Stimulated activated CD8-positive, alpha-beta memory T cell treated with anti-CD3 and anti-CD28 coated beads, Interleukin-4, amount 100 ng/mL, for 1 hour (primary cell): ENCODE measurements around the gene MCHR1.
A peak's percentile ranks its signal among the peaks of the same experiment; 100 is the strongest.

Experiments used
- DNase-seq, 2 donors: peaks; one replicate each; pipeline ENCODE4 v3.0.0-alpha.2; 2020; ENCODE audit warnings: low read depth in 2 of 2, low spot score in 1 of 2

The MCHR1 gene

DNA sequence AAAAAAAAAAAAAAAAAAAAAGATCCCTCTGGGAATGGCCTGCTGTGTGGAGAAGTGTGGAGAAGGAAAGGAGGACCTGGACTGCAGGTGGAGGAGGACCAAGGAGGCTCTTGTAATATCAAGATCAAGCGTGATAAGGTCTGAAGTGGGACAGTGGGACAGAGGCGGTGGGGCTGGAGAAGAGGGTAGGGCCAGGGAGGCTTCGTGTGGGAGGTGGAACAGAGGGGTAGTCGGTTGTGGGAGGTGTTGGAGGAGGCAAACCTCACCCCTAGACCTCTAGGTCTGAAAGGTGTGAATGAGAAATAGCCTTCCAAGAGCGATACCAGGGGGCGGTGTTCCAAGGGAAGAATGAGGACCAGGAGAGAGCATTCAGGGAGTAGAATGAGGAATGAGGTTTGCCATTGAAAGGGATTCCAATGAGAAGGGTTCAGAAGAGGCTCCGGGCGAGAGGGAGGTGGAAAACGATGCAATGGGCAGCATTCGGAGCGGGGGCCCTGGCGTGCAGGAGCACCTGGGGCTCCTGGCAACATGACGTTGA, 44.2 kb downstream of the MCHR1 start:
- DNase-seq: no peak

DNA sequence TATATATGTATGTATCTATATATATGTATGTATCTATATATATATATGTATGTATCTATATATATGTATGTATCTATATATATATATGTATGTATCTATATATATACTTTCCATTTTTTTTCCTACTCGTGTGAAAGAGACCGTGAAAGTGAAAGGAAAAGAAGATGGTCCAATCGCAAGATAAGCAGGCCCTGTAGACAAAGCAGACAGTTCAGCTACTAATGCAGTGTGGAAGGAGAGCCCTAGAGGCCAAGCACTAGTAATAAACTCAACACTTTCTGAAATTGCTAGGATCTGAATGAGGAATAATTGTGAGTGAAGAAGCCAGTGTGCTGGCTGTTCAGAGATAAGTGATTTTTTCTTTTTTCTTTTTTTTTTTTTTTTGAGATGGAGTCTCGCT, 47.2 kb downstream of the MCHR1 start:
- no peak for DNase-seq

GRCh38 chr22:40727070-40727963, 48.0 kb downstream of the MCHR1 start:
- no peak for DNase-seq

GRCh38 chr22:40727964-40728615, 48.8 kb downstream of the MCHR1 start:
- DNase-seq: no peak

DNA sequence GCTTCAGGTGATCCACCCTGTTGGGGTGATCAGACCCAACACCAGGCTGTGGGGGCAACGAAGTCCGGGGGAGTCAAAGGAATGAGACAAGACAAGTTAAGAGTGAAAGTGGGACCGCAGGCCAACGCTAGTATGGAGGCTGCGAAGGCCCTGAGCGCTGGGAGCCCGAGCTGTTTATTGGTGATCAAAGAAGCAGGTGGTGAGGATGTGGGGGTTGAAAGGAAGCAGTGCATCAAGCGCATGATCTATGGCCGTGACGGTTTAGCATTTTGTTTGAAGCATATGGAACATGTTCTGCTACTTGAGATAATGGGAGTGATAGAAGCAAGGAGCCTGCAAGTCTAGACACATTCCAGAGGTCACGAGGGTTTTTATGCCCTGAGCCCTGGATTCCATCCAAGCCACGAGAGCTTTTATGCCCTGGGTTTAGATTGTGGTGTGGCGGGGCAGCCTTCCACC, 49.5 kb downstream of the MCHR1 start:
- DNase-seq: peak in 1 of 2 donors; percentile 26

DNA sequence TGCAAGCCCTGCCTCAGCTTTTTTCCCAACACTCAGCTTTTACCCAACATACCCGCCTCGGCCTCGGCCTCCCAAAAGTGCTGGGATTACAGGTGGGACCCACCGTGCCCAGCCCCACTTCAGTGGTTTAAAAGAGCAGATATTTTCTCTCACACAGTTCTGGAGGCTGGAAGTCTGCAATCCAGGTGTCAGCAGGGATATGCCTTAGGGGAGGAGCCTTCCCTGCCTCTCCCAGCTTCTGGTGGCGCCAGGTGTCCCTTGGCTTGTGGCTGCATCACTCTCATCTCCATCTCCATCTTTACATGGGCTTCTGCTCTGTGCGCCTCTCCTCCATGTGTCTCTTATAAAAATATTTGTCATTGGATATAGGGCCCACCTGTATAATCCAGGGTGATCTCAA, 50.0 kb downstream of the MCHR1 start:
- DNase-seq: no peak
